Smooth muscle cell (in vitro differentiated cells): ENCODE measurements around the gene LEPR. TPM values are rescaled to one million over a fixed set of nuclear protein-coding genes. Genes with fewer than 3 reads are reported as not detected.
"Not testable (repeated sequence)": the region's sequence is repeated elsewhere in the genome, so short reads cannot be mapped to it uniquely, and the experiment has no call there.

ENCODE experiments used
- DNase-seq: peaks from one replicate; lab custom pipeline; 2025; ENCODE audit not compliant: unreplicated experiment; lab: John Stamatoyannopoulos, UW
- H2AFZ ChIP-seq: fragments of 200-600 bp; sonication (generic); 2 replicates; pipeline ENCODE4 v1.6.0; 2016; ENCODE audit warnings: antibody characterized with exemption, low read depth, mild to moderate bottlenecking
- H3F3A ChIP-seq: fragments of 200-600 bp; sonication (generic); 2 replicates; pipeline ENCODE4 v1.6.0; 2017; ENCODE audit warnings: antibody characterized with exemption, low read depth
- H3K27ac ChIP-seq: fragments of 200-600 bp; sonication (generic); 2 replicates; pipeline ENCODE4 v1.5.1; 2016; ENCODE audit warnings: low read depth, mild to moderate bottlenecking
- H3K27me3 ChIP-seq: fragments of 200-600 bp; sonication (generic); 2 replicates; pipeline ENCODE4 v1.6.1; 2016; ENCODE audit warnings: low read depth, mild to moderate bottlenecking
- H3K36me3 ChIP-seq: fragments of 200-600 bp; sonication (generic); 2 replicates; pipeline ENCODE4 v1.5.1; 2016; ENCODE audit warnings: low read depth
- H3K4me1 ChIP-seq: fragments of 200-600 bp; sonication (generic); 2 replicates; pipeline ENCODE4 v1.5.1; 2016; ENCODE audit warnings: low read depth
- H3K4me2 ChIP-seq: fragments of 200-600 bp; sonication (generic); 2 replicates; pipeline ENCODE4 v1.6.0; 2016; ENCODE audit warnings: mild to moderate bottlenecking
- H3K4me3 ChIP-seq: fragments of 200-600 bp; sonication (generic); 2 replicates; pipeline ENCODE4 v1.5.1; 2016; ENCODE audit warnings: mild to moderate bottlenecking
- H3K79me2 ChIP-seq: fragments of 200-600 bp; sonication (generic); 2 replicates; pipeline ENCODE4 v1.6.0; 2016; ENCODE audit warnings: low read depth, mild to moderate bottlenecking
- H3K9ac ChIP-seq: fragments of 200-600 bp; sonication (generic); 2 replicates; pipeline ENCODE4 v1.6.0; 2016; ENCODE audit warnings: low read depth
- H3K9me3 ChIP-seq: fragments of 200-600 bp; sonication (generic); replicated peaks from 2 replicates; pipeline ENCODE4 v1.5.1; 2016; ENCODE audit warnings: low read depth
- H4K20me1 ChIP-seq: fragments of 200-600 bp; sonication (generic); 2 replicates; pipeline ENCODE4 v1.6.0; 2016; ENCODE audit warnings: low read depth
- WGBS: methylation state at CpG from one replicate; pipeline ENCODE4 v1.1.7; 2016; ENCODE audit warnings: low lambda C conversion rate; 5-methylcytosine and 5-hydroxymethylcytosine counted together
- polyA plus RNA-seq: library from polyadenylated mRNA; unstranded; fragments of >200 nt; fragmentation: Nextera tagmentation; extraction: Ambion mirVana; gene quantifications from 2 replicates; pipeline ENCODE4 v1.2.1, GENCODE V29; 2016
- total RNA-seq: library from RNA; depleted of rRNA; stranded (reverse); fragments of >200 nt; gene quantifications from 2 replicates; pipeline ENCODE4 v1.2.3, GENCODE V29; 2014
- TF ChIP-seq, protein P1 (sequence below): fragments of 200-600 bp; sonication (generic); IDR thresholded peaks from 2 replicates; pipeline ENCODE4 v1.5.1; 2017; ENCODE audit warnings: borderline replicate concordance, mild to moderate bottlenecking, antibody characterized with exemption; ENCODE audit not compliant: insufficient read depth, poor library complexity, severe bottlenecking

The LEPR gene
- total and polyA plus RNA-seq, 2 experiments from 2014 or later: 9.3 to 15.1 TPM

DNA sequence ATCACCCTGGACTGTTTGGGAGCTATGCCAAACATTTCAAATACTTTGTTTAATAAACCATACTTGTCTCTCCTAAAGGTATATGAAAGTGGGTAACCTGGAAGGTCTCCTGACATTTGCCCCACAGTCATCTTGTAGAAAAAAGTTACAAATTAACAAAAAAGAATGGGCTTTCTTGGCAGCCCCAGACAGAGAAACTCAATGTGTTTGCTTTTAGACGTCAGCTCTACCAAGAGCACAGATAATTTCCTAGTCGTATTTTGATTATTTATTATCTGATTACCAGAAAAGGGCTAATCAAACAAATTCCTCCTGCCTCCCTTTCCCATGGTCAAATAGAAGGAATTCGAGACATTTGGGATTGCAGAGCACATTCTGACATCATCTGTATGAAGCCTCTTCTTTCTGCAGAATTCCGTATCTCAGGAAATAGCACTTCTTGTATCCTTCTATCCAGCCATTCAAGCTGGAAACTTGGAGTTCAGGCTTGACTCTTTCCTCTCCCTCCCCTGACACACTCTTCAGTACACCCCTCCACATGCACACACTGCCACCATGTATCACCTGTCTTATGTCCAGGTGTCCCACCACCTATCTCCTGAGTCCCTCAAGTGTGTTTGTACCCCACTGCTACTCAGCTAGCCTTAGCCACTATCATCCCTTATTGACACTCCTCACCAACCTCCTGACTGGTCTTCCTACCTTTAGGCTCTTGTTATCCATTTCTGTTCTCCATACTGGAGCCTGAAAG lies 42.8 kb upstream of the LEPR start:
- Histone ChIP-seq H3K4me3 (no peak overlapping the region), H3K36me3 (no peaks in the 10 kb centered on the region), H3K79me2 (no peaks in the 10 kb centered on the region), H3K9ac (no peak overlapping the region), H3F3A (no peaks in the 10 kb centered on the region), H3K27me3 (no peaks in the 10 kb centered on the region), H4K20me1 (no peaks in the 10 kb centered on the region), H3K27ac (no peak overlapping the region), H3K4me2 (no peak overlapping the region), H3K4me1 (no peaks in the 10 kb centered on the region), H2AFZ (no peak overlapping the region), H3K9me3 (no peaks in the 10 kb centered on the region)
- no peak for DNase-seq
- 89% methylated on average over 4 of the region's 4 CpGs for WGBS
- TF ChIP-seq, protein P1, sequence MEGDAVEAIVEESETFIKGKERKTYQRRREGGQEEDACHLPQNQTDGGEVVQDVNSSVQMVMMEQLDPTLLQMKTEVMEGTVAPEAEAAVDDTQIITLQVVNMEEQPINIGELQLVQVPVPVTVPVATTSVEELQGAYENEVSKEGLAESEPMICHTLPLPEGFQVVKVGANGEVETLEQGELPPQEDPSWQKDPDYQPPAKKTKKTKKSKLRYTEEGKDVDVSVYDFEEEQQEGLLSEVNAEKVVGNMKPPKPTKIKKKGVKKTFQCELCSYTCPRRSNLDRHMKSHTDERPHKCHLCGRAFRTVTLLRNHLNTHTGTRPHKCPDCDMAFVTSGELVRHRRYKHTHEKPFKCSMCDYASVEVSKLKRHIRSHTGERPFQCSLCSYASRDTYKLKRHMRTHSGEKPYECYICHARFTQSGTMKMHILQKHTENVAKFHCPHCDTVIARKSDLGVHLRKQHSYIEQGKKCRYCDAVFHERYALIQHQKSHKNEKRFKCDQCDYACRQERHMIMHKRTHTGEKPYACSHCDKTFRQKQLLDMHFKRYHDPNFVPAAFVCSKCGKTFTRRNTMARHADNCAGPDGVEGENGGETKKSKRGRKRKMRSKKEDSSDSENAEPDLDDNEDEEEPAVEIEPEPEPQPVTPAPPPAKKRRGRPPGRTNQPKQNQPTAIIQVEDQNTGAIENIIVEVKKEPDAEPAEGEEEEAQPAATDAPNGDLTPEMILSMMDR: no peak

DNA sequence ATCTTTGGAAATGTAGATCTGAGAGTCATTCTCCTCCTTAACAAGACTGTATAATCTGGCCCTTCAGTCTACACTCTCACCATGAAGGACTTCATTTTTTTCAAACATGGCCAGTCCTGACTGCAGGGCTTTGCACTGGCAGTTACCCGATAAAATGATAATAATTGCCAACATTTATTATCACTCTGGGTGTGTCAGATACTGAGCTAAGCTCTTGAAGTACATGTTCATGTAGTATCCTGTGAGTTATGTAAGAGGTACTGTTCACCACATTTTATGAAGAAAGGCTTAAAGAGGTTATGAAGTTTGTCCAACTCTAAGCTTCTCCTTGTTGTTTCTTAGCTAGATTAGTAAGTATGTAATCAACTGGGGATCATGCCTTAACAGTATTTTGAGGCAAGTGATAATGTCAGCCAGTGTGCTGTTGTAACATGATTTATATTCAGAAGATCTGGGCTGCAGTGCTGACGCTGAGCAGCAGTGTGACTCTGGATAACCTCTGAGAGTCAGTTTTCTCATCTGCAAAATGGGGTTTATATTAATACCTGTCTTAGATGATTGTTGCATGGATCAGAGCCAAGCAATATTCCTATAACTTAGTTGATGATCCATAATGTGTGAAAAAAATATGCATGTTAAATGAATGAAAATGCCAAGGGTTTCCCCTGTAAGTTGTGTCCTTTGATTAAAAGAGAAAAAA lies 42.1 kb upstream of the LEPR start:
- Histone ChIP-seq H3K27me3 (no peaks in the 10 kb centered on the region), H3K9ac (no peak overlapping the region), H2AFZ (no peak overlapping the region), H3F3A (no peaks in the 10 kb centered on the region), H4K20me1 (no peaks in the 10 kb centered on the region), H3K36me3 (no peaks in the 10 kb centered on the region), H3K4me1 (no peaks in the 10 kb centered on the region), H3K27ac (no peak overlapping the region), H3K4me3 (no peak overlapping the region), H3K4me2 (no peak overlapping the region), H3K79me2 (no peaks in the 10 kb centered on the region), H3K9me3 (no peaks in the 10 kb centered on the region)
- no peak for DNase-seq
- 96% methylated on average over 2 of the region's 2 CpGs for WGBS
- TF ChIP-seq, protein P1: no peak

DNA sequence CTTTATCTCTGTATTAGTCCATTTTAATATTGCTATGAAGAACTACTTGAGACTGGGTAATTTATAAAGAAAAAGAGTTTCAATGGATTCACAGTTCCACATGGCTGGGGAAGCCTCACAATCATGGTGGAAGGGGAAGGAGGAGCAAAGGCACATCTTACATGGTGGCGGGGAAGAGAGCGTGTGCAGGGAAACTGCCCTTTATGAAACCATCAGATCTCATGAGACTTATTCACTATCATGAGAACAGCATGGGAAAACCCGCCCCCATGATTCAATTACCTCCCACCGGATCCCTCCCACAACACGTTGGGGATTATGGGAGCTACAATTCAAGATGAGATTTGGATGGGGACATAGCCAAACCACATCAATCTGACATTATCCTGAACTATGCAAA lies 36.0 kb upstream of the LEPR start:
- H3K4me1 ChIP-seq, H4K20me1 ChIP-seq, H3K4me3 ChIP-seq, H3K27ac ChIP-seq, H3K27me3 ChIP-seq, DNase-seq, H3K9ac ChIP-seq, H3K9me3 ChIP-seq, H3K4me2 ChIP-seq, H3K79me2 ChIP-seq, H3K36me3 ChIP-seq, H2AFZ ChIP-seq, H3F3A ChIP-seq: not testable (repeated sequence)
- 95% methylated on average over 5 of the region's 5 CpGs for WGBS

DNA sequence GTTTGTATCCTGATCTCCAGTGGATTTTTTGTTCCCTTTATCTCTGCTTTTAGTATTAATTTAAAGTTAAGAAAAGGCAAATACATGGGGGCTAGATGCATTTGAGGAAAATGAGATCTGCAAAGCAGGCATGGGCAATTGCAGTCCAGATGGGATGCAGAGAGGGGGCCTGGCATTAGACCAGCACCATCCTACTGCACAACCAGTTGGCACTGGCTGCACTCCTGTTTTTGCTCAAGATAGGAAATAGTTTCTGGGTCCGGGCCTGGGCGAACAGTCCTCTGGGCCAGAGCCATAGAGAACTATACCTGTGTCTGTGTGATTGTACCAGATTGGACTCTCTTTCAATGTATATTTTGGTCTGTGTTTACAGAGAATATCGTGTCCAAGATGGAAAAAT lies 34.0 kb upstream of the LEPR start:
- Histone ChIP-seq H3K79me2 (no peaks in the 10 kb centered on the region), H3K4me3 (no peak overlapping the region), H3K9me3 (no peaks in the 10 kb centered on the region), H3F3A (no peaks in the 10 kb centered on the region), H3K4me1 (no peaks in the 10 kb centered on the region), H2AFZ (no peak overlapping the region), H3K27ac (no peak overlapping the region), H3K27me3 (no peaks in the 10 kb centered on the region), H3K36me3 (no peaks in the 10 kb centered on the region), H4K20me1 (no peaks in the 10 kb centered on the region), H3K4me2 (no peak overlapping the region), H3K9ac (no peak overlapping the region)
- TF ChIP-seq, protein P1: no peak
- WGBS: 93% methylated on average over 3 of the region's 3 CpGs
- DNase-seq: no peak
